Prostate gland (tissue), 2 donors: Measurements from ENCODE around the gene CD2AP.

Source experiments
- CTCF ChIP-seq, 4 experiments: fragments of 200-600 bp in 2 of 4; fragments of 450-650 bp in 2 of 4; sonication (generic) in 2 of 4; IDR thresholded peaks; 1 replicate in 3 of 4; 2 replicates in 1 of 4; pipeline ENCODE4 v1.5.1; 2016 to 2019; ENCODE audit warnings: antibody characterized with exemption in 4 of 4, mild to moderate bottlenecking in 2 of 4, moderate library complexity in 2 of 4
- POLR2A ChIP-seq: fragments of 450-650 bp; IDR thresholded peaks from one replicate; pipeline ENCODE4 v1.6.1; 2016; ENCODE audit warnings: antibody characterized with exemption, mild to moderate bottlenecking
- POLR2AphosphoS5 ChIP-seq: sonication (generic); formaldehyde crosslinking; IDR thresholded peaks from one replicate; pipeline ENCODE4 v1.6.1; 2017; ENCODE audit warnings: antibody characterized with exemption

GRCh38 chr6:47592131-47592840, 114.7 kb downstream of the CD2AP start:
- no peak for TF ChIP-seq CTCF (IDR thresholded peaks at IDR 0.05)
- no peak for TF ChIP-seq POLR2AphosphoS5
- no peak for TF ChIP-seq POLR2A
